GM23248 (cell line): ENCODE data around the gene PDGFB. TPM values are rescaled to one million over a fixed set of nuclear protein-coding genes. Genes with fewer than 3 reads are reported as not detected.

Experiments used
- DNase-seq: peaks from one replicate; pipeline ENCODE4 v3.0.0-alpha.2; 2015
- H2AFZ ChIP-seq: fragments of 200-600 bp; sonication (generic); 2 replicates; pipeline ENCODE4 v1.6.1; 2016; ENCODE audit warnings: antibody characterized with exemption
- H3F3A ChIP-seq: fragments of 200-600 bp; sonication (generic); 2 replicates; pipeline ENCODE4 v1.6.1; 2016; ENCODE audit warnings: mild to moderate bottlenecking, antibody characterized with exemption, mixed run types; ENCODE audit not compliant: insufficient read depth
- H3K27ac ChIP-seq: fragments of 200-600 bp; sonication (generic); 2 replicates; pipeline ENCODE4 v1.5.1; 2016; ENCODE audit warnings: mild to moderate bottlenecking
- H3K27me3 ChIP-seq: fragments of 200-600 bp; sonication (generic); replicated peaks from 2 replicates; pipeline ENCODE4 v1.6.1; 2016; ENCODE audit warnings: mild to moderate bottlenecking; ENCODE audit not compliant: insufficient read depth
- H3K36me3 ChIP-seq: fragments of 200-600 bp; sonication (generic); 2 replicates; pipeline ENCODE4 v1.6.1; 2016; ENCODE audit warnings: low read depth, mild to moderate bottlenecking
- H3K4me1 ChIP-seq: fragments of 200-600 bp; sonication (generic); 2 replicates; pipeline ENCODE4 v1.6.1; 2016; ENCODE audit warnings: mild to moderate bottlenecking; ENCODE audit not compliant: insufficient read depth
- H3K4me2 ChIP-seq: fragments of 200-600 bp; sonication (generic); one replicate; pipeline ENCODE4 v1.6.1; 2016; ENCODE audit warnings: mild to moderate bottlenecking; ENCODE audit not compliant: unreplicated experiment
- H3K4me3 ChIP-seq: fragments of 200-600 bp; sonication (generic); 2 replicates; pipeline ENCODE4 v1.5.1; 2016; ENCODE audit warnings: mild to moderate bottlenecking
- H3K79me2 ChIP-seq: fragments of 200-600 bp; sonication (generic); 2 replicates; pipeline ENCODE4 v1.6.1; 2016; ENCODE audit warnings: mild to moderate bottlenecking; ENCODE audit not compliant: insufficient read depth
- H3K9ac ChIP-seq: fragments of 200-600 bp; sonication (generic); 2 replicates; pipeline ENCODE4 v1.6.1; 2016; ENCODE audit warnings: mild to moderate bottlenecking
- H3K9me2 ChIP-seq: fragments of 200-600 bp; sonication (generic); 2 replicates; pipeline ENCODE4 v1.6.1; 2016; ENCODE audit warnings: mixed run types, mild to moderate bottlenecking, moderate library complexity; ENCODE audit not compliant: insufficient read depth
- H3K9me3 ChIP-seq: fragments of 200-600 bp; sonication (generic); one replicate; pipeline ENCODE4 v1.6.1; 2017; ENCODE audit warnings: low read depth
- H4K20me1 ChIP-seq: fragments of 200-600 bp; sonication (generic); 2 replicates; pipeline ENCODE4 v1.6.0; 2016; ENCODE audit not compliant: insufficient read depth
- EZH2 ChIP-seq: fragments of 200-600 bp; sonication (generic); IDR thresholded peaks from 2 replicates; pipeline ENCODE4 v1.6.1; 2018; ENCODE audit warnings: antibody characterized with exemption, mild to moderate bottlenecking; ENCODE audit not compliant: insufficient read depth, poor library complexity, severe bottlenecking
- EZH2phosphoT487 ChIP-seq: fragments of 200-600 bp; sonication (generic); IDR thresholded peaks from 2 replicates; pipeline ENCODE4 v1.6.1; 2018; ENCODE audit warnings: antibody characterized with exemption, moderate library complexity, mild to moderate bottlenecking, low read depth; ENCODE audit not compliant: insufficient read depth
- WGBS, 2 experiments: methylation state at CpG; one replicate each; pipeline ENCODE4 v1.1.6; 2015 to 2017; ENCODE audit warnings: low lambda C conversion rate in 2 of 2, low coverage in 1 of 2; ENCODE audit errors: missing lambda C conversion rate in 2 of 2; 5-methylcytosine and 5-hydroxymethylcytosine counted together
- in situ Hi-C: fragments of 300-500 bp; cut with MboI; formaldehyde crosslinking; loops from 2 replicates; pipeline ENCODE4 v1.15.0; 2020
- polyA plus RNA-seq: library from polyadenylated mRNA; unstranded; fragments of >200 nt; fragmentation: Nextera tagmentation; extraction: Ambion mirVana; gene quantifications from 2 replicates; pipeline ENCODE4 v1.2.1, GENCODE V29; 2016
- total RNA-seq: library from RNA; depleted of rRNA; stranded (reverse); fragments of >200 nt; shearing (Covaris generic); gene quantifications from 2 replicates; pipeline ENCODE4 v1.2.3, GENCODE V29; 2014

The PDGFB gene
- total and polyA plus RNA-seq, 2 experiments from 2014 or later = 0.14 TPM; not detected in 1

DNA sequence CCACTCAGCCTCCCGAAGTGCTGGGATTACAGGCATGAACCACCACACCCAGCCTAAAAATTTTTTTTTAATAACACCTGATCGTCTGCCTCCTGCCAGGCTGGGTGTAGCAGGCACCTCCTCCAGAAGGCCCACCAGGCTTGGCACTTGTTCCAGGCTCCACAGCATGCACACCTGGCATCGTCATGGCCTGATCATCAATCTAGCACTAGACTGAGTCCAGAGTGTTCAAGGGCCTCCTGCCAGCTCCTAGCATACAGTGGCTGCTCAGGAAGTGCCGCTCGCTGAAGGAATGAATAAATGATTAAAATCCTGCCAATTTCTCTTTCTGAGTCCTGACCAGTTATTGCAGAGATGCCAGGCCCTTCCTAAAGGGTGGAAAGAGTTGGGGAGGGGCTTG is 3.5 kb upstream of the PDGFB start:
- no peaks in the 10 kb centered on the region for H3K36me3 ChIP-seq
- H3K9ac ChIP-seq = no peak overlapping the region
- H3K9me2 ChIP-seq = no peaks in the 10 kb centered on the region
- no peak overlapping the region for H3K27ac ChIP-seq
- 77% methylated on average over 5 of the region's 5 CpGs for WGBS, 2 experiments
- H3K4me2 ChIP-seq = no peak overlapping the region
- H3K27me3 ChIP-seq = peaks cover 30% of the 10 kb centered on the region
- no peak overlapping the region for H3K4me3 ChIP-seq
- no peaks in the 10 kb centered on the region for H3K79me2 ChIP-seq
- TF ChIP-seq EZH2 (no peak), EZH2phosphoT487 (no peak)
- in situ Hi-C loops = no loop called here
- no peaks in the 10 kb centered on the region for H3F3A ChIP-seq
- H4K20me1 ChIP-seq = no peaks in the 10 kb centered on the region
- H3K4me1 ChIP-seq = peaks cover 14% of the 10 kb centered on the region
- no peaks in the 10 kb centered on the region for H3K9me3 ChIP-seq
- H2AFZ ChIP-seq = no peak overlapping the region
- DNase-seq = no peak

DNA sequence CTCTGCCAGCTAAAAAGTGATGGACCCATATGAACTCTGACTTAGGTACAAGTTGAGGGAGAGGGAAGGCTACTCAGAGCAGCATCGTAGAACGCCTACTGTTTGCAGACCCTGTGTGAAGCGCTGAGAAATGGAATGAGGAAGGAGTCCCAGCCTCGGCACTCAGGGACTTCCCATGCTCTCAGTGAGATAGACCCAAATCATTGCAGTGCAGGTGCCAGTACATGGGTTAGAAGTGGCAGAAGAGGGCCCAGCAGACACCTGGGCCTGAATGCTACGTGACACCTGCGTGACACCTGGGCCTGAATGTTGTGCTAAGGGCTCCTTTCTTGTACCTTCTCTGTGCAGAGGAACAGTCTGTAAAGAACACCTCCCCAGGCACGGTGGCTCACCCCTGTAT is 2.6 kb upstream of the PDGFB start:
- H3K4me1 ChIP-seq = peaks cover 12% of the 10 kb centered on the region; the same call in 1 of the 2 replicates

DNA sequence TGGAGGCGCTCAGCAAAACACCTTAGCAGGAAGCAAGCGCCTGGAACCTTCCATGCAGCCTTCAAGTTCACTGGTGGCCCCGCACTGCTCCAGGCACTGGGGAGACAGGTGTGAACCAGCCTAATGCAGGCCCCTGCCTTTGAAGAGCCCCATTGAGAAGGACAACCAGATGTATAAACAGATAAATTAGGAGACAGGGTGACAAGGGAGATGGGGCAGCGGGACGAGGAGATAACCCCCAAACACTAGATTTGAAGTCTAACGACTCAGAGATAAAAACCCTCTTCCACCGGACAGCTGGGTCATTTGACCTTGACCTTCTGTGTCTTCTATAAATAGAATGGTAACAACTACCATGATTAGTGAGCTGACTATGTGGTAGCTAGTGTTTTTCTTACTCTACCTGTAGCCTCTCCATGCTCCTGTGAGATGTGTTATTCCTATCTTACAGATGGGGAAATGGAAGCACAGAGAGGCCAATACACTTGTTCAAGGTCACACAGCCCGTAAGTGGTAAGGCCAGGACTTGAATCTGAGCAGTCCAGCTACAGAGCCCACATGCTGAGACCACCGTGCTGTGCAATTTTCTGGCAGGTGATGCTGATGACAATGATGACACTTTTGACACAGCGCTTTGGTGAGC is 2.0 kb upstream of the PDGFB start:
- Histone ChIP-seq H3K36me3 (no peaks in the 10 kb centered on the region), H3K27me3 (peaks cover 38% of the 10 kb centered on the region), H2AFZ (no peak overlapping the region), H3K4me1 (peaks cover 12% of the 10 kb centered on the region; the same call in 1 of the 2 replicates), H3K9me2 (no peaks in the 10 kb centered on the region), H3F3A (no peaks in the 10 kb centered on the region), H3K9me3 (no peaks in the 10 kb centered on the region), H3K4me2 (no peak overlapping the region), H4K20me1 (no peaks in the 10 kb centered on the region), H3K27ac (no peak overlapping the region), H3K9ac (no peak overlapping the region), H3K79me2 (no peaks in the 10 kb centered on the region), H3K4me3 (no peak overlapping the region)
- 83 to 87% methylated on average over 10 of the region's 10 CpGs for WGBS, 2 experiments
- in situ Hi-C loops = no loop called here
- TF ChIP-seq EZH2 (no peak), EZH2phosphoT487 (no peak)
- DNase-seq = no peak

More for the DNA sequence above, 2.6 kb upstream of the PDGFB start:
- TF ChIP-seq EZH2phosphoT487 = no peak
- TF ChIP-seq EZH2 = no peak
- H3F3A ChIP-seq = no peaks in the 10 kb centered on the region
- H4K20me1 ChIP-seq = no peaks in the 10 kb centered on the region
- H3K27me3 ChIP-seq = peaks cover 38% of the 10 kb centered on the region
- H3K4me2 ChIP-seq = no peak overlapping the region
- no peaks in the 10 kb centered on the region for H3K36me3 ChIP-seq
- no peak overlapping the region for H3K4me3 ChIP-seq
- no peak overlapping the region for H2AFZ ChIP-seq
- 92% methylated on average over 7 of the region's 7 CpGs for WGBS, 2 experiments
- DNase-seq = no peak
- H3K9me3 ChIP-seq = no peaks in the 10 kb centered on the region
- no peak overlapping the region for H3K27ac ChIP-seq
- in situ Hi-C loops = no loop called here
- no peaks in the 10 kb centered on the region for H3K9me2 ChIP-seq
- H3K9ac ChIP-seq = no peak overlapping the region
- no peaks in the 10 kb centered on the region for H3K79me2 ChIP-seq

DNA sequence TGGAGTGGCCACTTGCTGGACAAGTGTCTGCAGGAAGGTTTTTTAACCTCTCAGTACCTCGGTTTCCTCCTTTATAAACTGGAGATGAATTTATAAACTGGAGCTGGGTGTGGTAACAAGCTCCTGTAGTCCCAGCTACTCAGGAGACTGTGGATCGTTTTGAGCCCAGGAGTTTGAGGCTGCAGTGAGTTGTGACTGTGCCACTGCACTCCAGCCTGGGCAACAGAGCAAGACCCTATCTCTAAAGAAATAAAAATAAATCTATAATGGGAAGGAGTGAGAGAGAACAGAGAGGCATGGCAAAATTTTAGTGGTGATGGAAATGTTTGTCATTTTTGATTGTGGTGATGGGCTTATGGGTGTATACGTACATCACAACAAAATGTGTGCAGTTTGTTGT is 1.4 kb upstream of the PDGFB start:
- in situ Hi-C loops = no loop called here
- no peak for TF ChIP-seq EZH2

More for the DNA sequence above, 1.4 kb upstream of the PDGFB start:
- no peaks in the 10 kb centered on the region for H4K20me1 ChIP-seq
- H3K9ac ChIP-seq = no peak overlapping the region
- H3K36me3 ChIP-seq = no peaks in the 10 kb centered on the region
- H3K9me2 ChIP-seq = no peaks in the 10 kb centered on the region
- DNase-seq = no peak
- no peaks in the 10 kb centered on the region for H3K79me2 ChIP-seq
- H3K4me1 ChIP-seq = peaks cover 12% of the 10 kb centered on the region; the same call in 1 of the 2 replicates
- peaks cover 38% of the 10 kb centered on the region for H3K27me3 ChIP-seq
- no peak overlapping the region for H3K27ac ChIP-seq
- H3K9me3 ChIP-seq = no peaks in the 10 kb centered on the region
- H3F3A ChIP-seq = no peaks in the 10 kb centered on the region
- 67 to 77% methylated on average over 3 of the region's 3 CpGs for WGBS, 2 experiments
- H3K4me2 ChIP-seq = no peak overlapping the region
- H2AFZ ChIP-seq = no peak overlapping the region
- H3K4me3 ChIP-seq = no peak overlapping the region
